GM21515 (cell line): ENCODE measurements around the gene CCNB1IP1.
"Not testable (repeated sequence)": the region's sequence is repeated elsewhere in the genome, so short reads cannot be mapped to it uniquely, and the experiment has no call there.

ENCODE experiments used
- ATAC-seq: cut with Tn5 transposase; IDR thresholded peaks from one replicate; pipeline ENCODE4 v1.9.1; 2021; ENCODE audit not compliant: unreplicated experiment

Gene CCNB1IP1

GRCh38 chr14:20333494-20333841, 389 bp upstream of the CCNB1IP1 start:
- peak; percentile 16 for ATAC-seq

GRCh38 chr14:20332431-20332787, 670 bp downstream of the CCNB1IP1 start:
- ATAC-seq = no peak

DNA sequence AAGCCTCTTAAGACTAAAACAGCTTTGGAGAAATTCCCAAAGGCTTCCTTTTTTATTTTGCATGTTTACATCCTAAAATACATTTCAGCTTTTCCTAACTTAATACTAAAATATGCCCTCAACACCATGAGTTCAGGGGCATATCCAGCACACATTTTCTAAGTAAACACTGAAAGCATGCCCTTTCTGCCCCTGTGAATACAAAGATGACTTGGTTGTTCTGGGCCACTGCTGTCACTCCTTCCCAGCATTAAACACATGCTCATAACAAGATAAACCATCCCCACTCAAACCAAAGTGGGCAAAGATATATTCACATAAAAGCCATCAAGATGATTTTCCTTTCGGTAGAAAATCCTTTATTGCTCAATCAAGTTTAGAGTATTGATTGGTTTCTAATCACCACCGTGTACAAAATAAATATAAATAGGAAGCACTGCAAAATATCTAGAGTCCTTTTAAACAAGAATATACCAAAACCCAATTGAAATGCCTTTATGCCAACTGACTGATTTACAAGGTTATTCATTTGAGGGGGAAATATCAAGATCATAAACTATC, 1.9 kb downstream of the CCNB1IP1 start:
- ATAC-seq = no peak

- no peak for ATAC-seq
Observed at GRCh38 chr14:20329355-20329754, 3.7 kb downstream of the CCNB1IP1 start.

DNA sequence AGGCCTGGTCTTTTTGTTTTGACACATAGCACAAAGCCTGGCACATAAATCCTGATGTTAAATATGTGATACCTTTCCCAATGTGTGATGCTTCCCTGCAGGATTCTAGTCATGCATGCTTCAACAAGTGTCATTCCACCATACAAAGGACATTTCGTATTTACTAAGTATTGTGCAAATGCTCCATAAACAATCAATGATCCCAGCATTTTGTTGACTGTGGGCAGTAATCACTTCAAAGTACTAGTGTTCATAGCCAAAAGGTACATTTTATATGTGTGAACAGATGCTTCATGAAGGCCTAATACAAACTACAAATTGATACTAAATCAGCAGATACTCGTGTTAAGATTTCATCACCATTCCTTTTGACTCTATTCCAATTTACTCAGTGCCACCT, 4.4 kb downstream of the CCNB1IP1 start:
- ATAC-seq = no peak

GRCh38 chr14:20327005-20327869, 5.8 kb downstream of the CCNB1IP1 start:
- ATAC-seq = peak; percentile 46

DNA sequence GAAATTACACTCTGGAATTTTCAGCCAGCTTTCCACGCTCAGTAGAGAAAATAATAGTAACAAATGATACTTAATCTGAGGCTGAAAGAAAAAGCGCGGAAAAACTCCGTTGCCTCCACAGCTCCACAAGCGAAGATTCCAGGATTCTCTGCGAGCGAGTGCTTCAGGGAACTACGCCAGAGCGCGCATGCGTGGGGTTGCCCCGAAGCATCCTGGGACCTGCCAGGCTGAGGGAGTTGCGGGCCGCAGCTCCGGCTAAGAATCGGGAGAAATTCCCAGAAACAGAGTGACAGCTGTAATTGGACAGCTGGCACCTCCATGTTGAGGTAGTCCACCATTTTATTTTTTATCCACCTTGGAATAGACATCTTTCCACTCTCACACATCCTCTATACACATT, 15.4 kb downstream of the CCNB1IP1 start:
- no peak for ATAC-seq

- ATAC-seq = no peak
Observed at GRCh38 chr14:20314026-20314425, 19.1 kb downstream of the CCNB1IP1 start.

- no peak for ATAC-seq
Observed at GRCh38 chr14:20306079-20306423, 27.0 kb downstream of the CCNB1IP1 start.

DNA sequence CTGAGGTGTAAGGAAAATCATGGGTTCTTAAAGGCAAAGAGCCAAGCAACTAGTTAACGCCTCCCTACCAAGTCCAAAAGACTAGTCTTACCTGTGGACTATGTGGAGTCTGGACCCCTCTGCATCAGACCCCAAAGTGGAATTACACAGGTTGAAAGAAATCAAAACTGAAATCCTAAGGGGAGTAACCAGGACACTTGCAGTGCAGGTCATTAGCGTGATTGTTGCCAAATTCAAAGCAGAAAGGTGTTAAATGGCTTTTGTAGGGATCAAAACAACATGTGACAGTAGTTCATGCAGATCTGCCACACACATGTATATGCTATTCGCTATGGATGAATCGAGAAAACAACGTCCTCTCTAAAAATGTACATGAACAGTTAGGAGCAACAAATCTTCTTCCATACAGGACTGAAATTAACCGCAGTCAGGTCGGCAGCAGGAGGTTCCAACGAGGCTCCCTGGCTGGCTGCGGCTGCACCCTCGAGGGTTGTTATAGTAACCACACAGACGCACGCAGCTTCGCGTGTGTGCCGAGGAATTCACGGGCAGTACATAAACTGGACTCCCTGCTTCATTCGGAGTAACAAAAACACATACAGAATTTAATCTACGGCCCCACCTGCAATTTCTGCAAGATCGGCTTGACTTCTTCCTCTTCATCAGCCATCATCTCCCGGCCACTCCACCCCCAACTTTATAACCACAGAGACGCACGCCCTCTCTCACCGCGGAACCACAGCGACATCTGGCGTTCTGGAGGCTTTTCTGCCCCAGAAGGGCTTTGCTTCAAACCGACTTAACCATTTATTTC, 27.6 kb downstream of the CCNB1IP1 start, which contains the start of gene TTC5:
TTC5 (minus strand) TSS at position 687 of the 814 bp plus-strand sequence; CDS start at position 673, 14 bp downstream.
- ATAC-seq = peak; percentile 96

GRCh38 chr14:20302042-20302755, 30.9 kb downstream of the CCNB1IP1 start:
- ATAC-seq = no peak

GRCh38 chr14:20295067-20295466, 38.0 kb downstream of the CCNB1IP1 start:
- no peak for ATAC-seq

- no peak for ATAC-seq
Observed at GRCh38 chr14:20294636-20295035, 38.4 kb downstream of the CCNB1IP1 start.

DNA sequence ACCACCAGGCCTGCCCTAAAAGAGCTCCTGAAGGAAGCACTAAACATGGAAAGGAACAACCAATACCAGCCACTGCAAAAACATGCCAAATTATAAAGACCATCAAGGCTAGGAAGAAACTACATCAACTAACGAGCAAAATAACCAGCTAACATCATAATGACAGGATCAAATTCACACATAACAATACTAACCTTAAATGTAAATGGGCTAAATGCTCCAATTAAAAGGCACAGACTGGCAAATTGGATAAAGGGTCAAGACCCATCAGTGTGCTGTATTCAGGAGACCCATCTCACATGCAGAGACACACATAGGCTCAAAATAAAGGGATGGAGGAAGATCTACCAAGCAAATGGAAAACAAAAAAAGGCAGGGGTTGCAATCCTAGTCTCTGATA, 51.1 kb downstream of the CCNB1IP1 start:
- ATAC-seq = not testable (repeated sequence)

GRCh38 chr14:20280265-20280664, 52.8 kb downstream of the CCNB1IP1 start:
- not testable (repeated sequence) for ATAC-seq

- no peak for ATAC-seq
Observed at GRCh38 chr14:20278414-20278813, 54.7 kb downstream of the CCNB1IP1 start.

DNA sequence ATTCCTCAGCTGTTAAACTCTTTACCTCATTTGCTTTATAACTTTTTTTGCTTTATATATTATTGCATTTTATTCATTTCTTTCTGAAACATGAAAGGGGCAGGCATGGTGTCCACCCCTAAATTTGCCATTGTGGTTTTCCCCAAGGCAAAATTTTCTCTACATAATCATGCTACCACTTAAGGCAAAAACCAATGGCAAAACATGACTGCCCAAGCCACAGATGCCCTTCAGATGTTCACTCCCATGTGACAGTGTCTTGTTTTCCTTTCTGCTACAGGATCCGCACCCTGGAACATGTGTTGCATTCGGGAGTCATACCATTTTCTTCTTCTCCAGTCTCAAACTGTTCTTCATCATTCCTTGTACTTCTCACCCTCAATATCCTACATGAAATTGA, 55.7 kb downstream of the CCNB1IP1 start:
- ATAC-seq = no peak

- no peak for ATAC-seq
Observed at GRCh38 chr14:20274062-20274461, 59.0 kb downstream of the CCNB1IP1 start.

GRCh38 chr14:20264361-20264760, 68.7 kb downstream of the CCNB1IP1 start:
- ATAC-seq = not testable (repeated sequence)

DNA sequence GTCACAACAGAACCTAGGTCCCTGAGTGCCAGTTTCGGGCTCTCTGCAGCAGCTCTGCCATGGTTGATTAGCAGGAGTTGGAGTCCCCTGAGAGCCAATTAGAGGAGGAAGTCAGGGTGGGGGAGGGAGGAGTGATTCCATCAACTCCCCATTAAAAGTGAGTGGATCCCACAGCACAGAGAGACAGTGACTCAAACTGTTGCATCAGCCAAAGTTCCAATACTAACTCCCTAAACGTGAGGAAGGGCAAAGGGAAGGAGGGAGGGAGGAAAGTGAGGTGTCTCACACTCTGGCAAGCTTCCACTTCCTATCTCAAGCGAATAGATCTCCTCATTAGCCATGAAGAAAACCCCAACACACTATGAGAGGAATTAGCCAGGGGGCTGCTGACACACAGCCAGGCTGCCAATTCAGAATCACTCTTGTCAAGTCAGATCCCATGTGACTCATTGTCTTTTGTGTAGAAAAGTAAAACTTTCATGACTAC, 70.4 kb downstream of the CCNB1IP1 start:
- ATAC-seq = no peak
